ENCODE results near the gene GLRA3. TPM values are rescaled to one million over a fixed set of nuclear protein-coding genes. Genes with fewer than 3 reads are reported as not detected.

Gene GLRA3
- total and polyA plus RNA-seq, 9 donors = not detected

DNA sequence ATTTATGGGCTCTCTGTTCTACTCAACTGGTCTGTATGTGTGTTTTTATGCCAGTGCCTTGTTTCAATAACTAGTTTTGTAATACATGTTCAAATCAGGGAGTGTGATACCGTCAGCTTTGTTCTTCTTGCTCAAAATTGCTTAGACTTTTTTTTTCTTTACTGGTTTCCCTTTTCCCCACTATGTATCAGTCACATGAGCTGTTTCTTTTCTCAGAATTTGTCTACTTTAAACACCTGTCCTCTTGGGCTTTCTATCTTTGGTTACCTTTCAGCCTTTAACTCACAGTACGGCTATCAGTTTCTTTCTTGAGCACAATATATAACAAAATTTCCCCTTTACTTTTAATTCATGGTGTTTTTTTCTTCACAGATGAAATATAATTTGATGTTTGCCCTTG lies 5.4 kb upstream of the GLRA3 start:
- no peak overlapping the region for H3K27ac ChIP-seq
- 84 to 92% (median 85%) methylated on average over 2 of the region's 2 CpGs for WGBS, 3 donors

DNA sequence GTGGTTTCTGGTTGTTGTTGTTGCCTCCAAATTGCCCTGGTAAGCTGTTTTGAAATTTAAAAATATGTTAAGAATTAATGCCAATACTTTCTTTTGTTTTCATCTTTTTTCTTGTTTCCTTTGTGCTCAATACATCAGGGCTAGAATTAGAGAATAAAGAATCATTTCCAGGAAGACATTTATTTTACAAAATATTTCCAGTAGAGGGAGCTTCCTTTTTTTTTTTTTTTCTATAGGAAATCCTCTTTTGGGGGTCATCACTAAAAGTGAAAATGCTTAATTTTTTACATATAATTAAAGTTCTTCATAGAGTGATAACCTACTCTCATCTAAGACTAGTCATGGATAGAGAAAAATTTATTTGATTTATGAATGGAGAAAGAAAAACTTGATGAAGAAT lies 2.4 kb downstream of the GLRA3 start:
- Histone ChIP-seq H3K27ac (no peak overlapping the region), H3K9me3 (no peaks in the 10 kb centered on the region), H3K36me3 (no peaks in the 10 kb centered on the region), H3K4me3 (no peak overlapping the region), H3K27me3 (no peaks in the 10 kb centered on the region), H3K4me1 (ENCODE audit: insufficient read depth) (no peaks in the 10 kb centered on the region)
- no peak for DNase-seq
- TF ChIP-seq POLR2A (IDR thresholded peaks at IDR 0.05) (no peak), EP300 (IDR thresholded peaks at IDR 0.05) (no peak)
- TF ChIP-seq, protein P1, sequence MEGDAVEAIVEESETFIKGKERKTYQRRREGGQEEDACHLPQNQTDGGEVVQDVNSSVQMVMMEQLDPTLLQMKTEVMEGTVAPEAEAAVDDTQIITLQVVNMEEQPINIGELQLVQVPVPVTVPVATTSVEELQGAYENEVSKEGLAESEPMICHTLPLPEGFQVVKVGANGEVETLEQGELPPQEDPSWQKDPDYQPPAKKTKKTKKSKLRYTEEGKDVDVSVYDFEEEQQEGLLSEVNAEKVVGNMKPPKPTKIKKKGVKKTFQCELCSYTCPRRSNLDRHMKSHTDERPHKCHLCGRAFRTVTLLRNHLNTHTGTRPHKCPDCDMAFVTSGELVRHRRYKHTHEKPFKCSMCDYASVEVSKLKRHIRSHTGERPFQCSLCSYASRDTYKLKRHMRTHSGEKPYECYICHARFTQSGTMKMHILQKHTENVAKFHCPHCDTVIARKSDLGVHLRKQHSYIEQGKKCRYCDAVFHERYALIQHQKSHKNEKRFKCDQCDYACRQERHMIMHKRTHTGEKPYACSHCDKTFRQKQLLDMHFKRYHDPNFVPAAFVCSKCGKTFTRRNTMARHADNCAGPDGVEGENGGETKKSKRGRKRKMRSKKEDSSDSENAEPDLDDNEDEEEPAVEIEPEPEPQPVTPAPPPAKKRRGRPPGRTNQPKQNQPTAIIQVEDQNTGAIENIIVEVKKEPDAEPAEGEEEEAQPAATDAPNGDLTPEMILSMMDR (IDR thresholded peaks at IDR 0.05) = no peak
- intact Hi-C loops (cut with DNase I) = no loop called here

More for the DNA sequence above, 5.4 kb upstream of the GLRA3 start:
- H3K27me3 ChIP-seq = no peaks in the 10 kb centered on the region
- H3K4me1 ChIP-seq (ENCODE audit: insufficient read depth) = no peaks in the 10 kb centered on the region
- no peaks in the 10 kb centered on the region for H3K9me3 ChIP-seq
- no peaks in the 10 kb centered on the region for H3K36me3 ChIP-seq
- no peak overlapping the region for H3K4me3 ChIP-seq
- no peak for TF ChIP-seq EP300 (IDR thresholded peaks at IDR 0.05)
- TF ChIP-seq, protein P1 (IDR thresholded peaks at IDR 0.05) = no peak
- no peak for TF ChIP-seq POLR2A (IDR thresholded peaks at IDR 0.05)
- intact Hi-C loops (cut with DNase I) = loop anchor here in 1 of 4 donors (5.0 kb wide), 1 partner anchor 33 kb away; no protein-coding TSS in a partner anchor
- no peak for DNase-seq

DNA sequence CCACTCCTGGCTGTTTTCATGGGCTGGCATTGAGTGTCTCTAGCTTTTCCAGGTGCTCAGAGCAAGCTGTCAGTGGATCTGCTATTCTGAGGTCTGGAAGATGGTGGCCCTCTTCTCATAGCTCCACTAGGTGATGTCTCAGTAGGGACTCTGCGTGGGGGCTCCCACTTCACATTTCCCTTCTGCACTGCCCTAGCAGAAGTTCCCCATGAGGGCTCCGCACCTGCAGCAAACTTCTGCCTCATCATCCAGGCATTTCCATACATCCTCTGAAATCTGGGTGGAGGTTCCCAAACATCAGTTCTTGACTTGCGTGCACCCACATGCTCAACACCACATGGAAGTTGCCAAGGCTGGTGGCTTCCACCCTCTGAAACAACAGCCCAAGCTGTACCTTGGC lies 13.8 kb downstream of the GLRA3 start:
- H3K27me3 ChIP-seq = no peaks in the 10 kb centered on the region
- no peak for TF ChIP-seq EP300 (IDR thresholded peaks at IDR 0.05)
- no peak for TF ChIP-seq POLR2A (IDR thresholded peaks at IDR 0.05)
- TF ChIP-seq, protein P1 (IDR thresholded peaks at IDR 0.05) = no peak
- DNase-seq = no peak
- WGBS, 3 donors = 83 to 88% (median 85%) methylated on average over 3 of the region's 3 CpGs
- no peak overlapping the region for H3K27ac ChIP-seq
- H3K9me3 ChIP-seq = no peaks in the 10 kb centered on the region
- no peaks in the 10 kb centered on the region for H3K4me1 ChIP-seq (ENCODE audit: insufficient read depth)
- H3K36me3 ChIP-seq = no peaks in the 10 kb centered on the region
- intact Hi-C loops (cut with DNase I) = no loop called here
- H3K4me3 ChIP-seq = no peak overlapping the region

DNA sequence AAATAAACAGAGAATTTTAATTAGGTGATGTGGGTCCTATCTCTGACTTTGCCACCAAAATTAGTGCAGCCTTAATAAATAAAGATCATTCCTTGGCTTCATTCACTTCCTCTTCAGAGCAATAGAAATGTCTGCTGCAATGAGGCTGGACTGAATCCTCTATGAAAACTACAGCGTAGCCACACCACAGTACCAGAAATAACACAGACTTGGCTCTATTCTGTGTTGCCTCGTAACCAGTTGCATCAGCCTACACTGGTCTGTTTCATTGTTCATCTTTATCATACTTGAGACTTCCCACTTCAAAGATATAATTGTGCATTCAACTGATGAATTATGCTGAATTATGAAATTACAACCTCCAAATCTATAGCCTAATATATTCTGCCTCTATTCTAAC lies 15.8 kb downstream of the GLRA3 start:
- H3K4me3 ChIP-seq = no peak overlapping the region
- TF ChIP-seq EP300 (IDR thresholded peaks at IDR 0.05) (no peak), POLR2A (IDR thresholded peaks at IDR 0.05) (no peak)
- TF ChIP-seq, protein P1 (IDR thresholded peaks at IDR 0.05) = no peak
- intact Hi-C loops (cut with DNase I) = no loop called here
- no peaks in the 10 kb centered on the region for H3K4me1 ChIP-seq (ENCODE audit: insufficient read depth)
- no peaks in the 10 kb centered on the region for H3K27me3 ChIP-seq
- DNase-seq = no peak
- no peaks in the 10 kb centered on the region for H3K36me3 ChIP-seq
- no peak overlapping the region for H3K27ac ChIP-seq
- 72 to 84% (median 79%) methylated on average over 2 of the region's 2 CpGs for WGBS, 3 donors
- no peaks in the 10 kb centered on the region for H3K9me3 ChIP-seq

DNA sequence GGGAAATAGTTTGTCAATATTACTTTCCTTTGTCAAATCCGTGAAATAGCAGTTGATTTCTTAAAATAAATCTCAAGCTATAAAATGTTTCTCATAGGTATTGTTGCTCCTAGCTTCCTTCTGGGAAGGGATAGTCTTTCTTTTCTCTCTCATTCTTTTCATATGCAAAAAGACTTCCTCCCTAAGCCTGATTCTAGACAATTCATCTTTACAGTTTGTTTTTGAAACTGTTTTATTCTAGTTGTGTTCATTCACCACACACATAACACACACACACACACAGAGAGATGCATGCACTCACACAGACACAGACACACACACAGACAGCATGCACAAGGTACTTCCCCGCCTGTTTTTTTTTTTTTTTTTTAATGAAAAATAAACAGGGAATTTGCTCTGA lies 18.2 kb downstream of the GLRA3 start:
- TF ChIP-seq POLR2A (IDR thresholded peaks at IDR 0.05) (no peak), EP300 (IDR thresholded peaks at IDR 0.05) (no peak)
- TF ChIP-seq, protein P1 (IDR thresholded peaks at IDR 0.05) = no peak
- H3K27me3 ChIP-seq = no peaks in the 10 kb centered on the region
- H3K27ac ChIP-seq = no peak overlapping the region
- no peak for DNase-seq
- intact Hi-C loops (cut with DNase I) = no loop called here
- H3K4me3 ChIP-seq = no peak overlapping the region
- no peaks in the 10 kb centered on the region for H3K9me3 ChIP-seq
- H3K36me3 ChIP-seq = no peaks in the 10 kb centered on the region
- whole genome bisulfite sequencing, 3 donors = 38 to 51% (median 39%) methylated on average over 2 of the region's 2 CpGs
- H3K4me1 ChIP-seq (ENCODE audit: insufficient read depth) = no peaks in the 10 kb centered on the region

All from ovary (tissue), 9 donors.